KMS-11 (cell line): ENCODE data around the gene PRDM15.
A peak's percentile ranks its signal among the peaks of the same experiment; 100 is the strongest.

Experiments
- H2AFZ ChIP-seq: fragments of 200-600 bp; sonication (generic); 2 replicates; pipeline ENCODE4 v1.6.1; 2016; ENCODE audit warnings: antibody characterized with exemption, mixed run types, low read depth
- H3K27ac ChIP-seq: fragments of 200-600 bp; sonication (generic); 2 replicates; pipeline ENCODE4 v1.6.1; 2016; ENCODE audit warnings: mild to moderate bottlenecking, mixed run types
- H3K27me3 ChIP-seq: fragments of 200-600 bp; sonication (generic); 2 replicates; pipeline ENCODE4 v1.6.1; 2017; ENCODE audit warnings: mild to moderate bottlenecking, low read depth, mixed run types, moderate library complexity; ENCODE audit not compliant: insufficient read depth
- H3K36me3 ChIP-seq: fragments of 200-600 bp; sonication (generic); 2 replicates; pipeline ENCODE4 v1.6.1; 2017; ENCODE audit warnings: mild to moderate bottlenecking, mixed run types; ENCODE audit not compliant: insufficient read depth
- H3K4me1 ChIP-seq: fragments of 200-600 bp; sonication (generic); 2 replicates; pipeline ENCODE4 v1.6.1; 2016; ENCODE audit warnings: mild to moderate bottlenecking, low read depth, mixed run types; ENCODE audit not compliant: poor library complexity, severe bottlenecking
- H3K4me2 ChIP-seq: fragments of 200-600 bp; sonication (generic); 2 replicates; pipeline ENCODE4 v1.7.0; 2016; ENCODE audit warnings: mild to moderate bottlenecking, mixed run types
- H3K4me3 ChIP-seq: fragments of 200-600 bp; sonication (generic); IDR thresholded peaks from 2 replicates; pipeline ENCODE4 v1.6.1; 2017; ENCODE audit warnings: low read depth, low read length, mixed read lengths; ENCODE audit not compliant: insufficient read depth
- H3K79me2 ChIP-seq: fragments of 200-600 bp; sonication (generic); 2 replicates; pipeline ENCODE4 v1.6.1; 2016; ENCODE audit warnings: low read depth, mixed run types; ENCODE audit not compliant: insufficient read depth
- H3K9ac ChIP-seq: fragments of 200-600 bp; sonication (generic); 2 replicates; pipeline ENCODE4 v1.6.1; 2016; ENCODE audit warnings: mild to moderate bottlenecking, mixed run types
- H4K20me1 ChIP-seq: fragments of 200-600 bp; sonication (generic); 2 replicates; pipeline ENCODE4 v1.6.1; 2016; ENCODE audit warnings: mild to moderate bottlenecking, mixed run types; ENCODE audit not compliant: insufficient read depth
- TF ChIP-seq, protein P1 (sequence below): fragments of 200-600 bp; sonication (generic); conservative IDR thresholded peaks from 2 replicates; pipeline ENCODE4 v1.6.1; 2017; ENCODE audit warnings: low read depth, mild to moderate bottlenecking, antibody characterized with exemption, low read length, moderate library complexity, mixed read lengths

PRDM15 gene

DNA sequence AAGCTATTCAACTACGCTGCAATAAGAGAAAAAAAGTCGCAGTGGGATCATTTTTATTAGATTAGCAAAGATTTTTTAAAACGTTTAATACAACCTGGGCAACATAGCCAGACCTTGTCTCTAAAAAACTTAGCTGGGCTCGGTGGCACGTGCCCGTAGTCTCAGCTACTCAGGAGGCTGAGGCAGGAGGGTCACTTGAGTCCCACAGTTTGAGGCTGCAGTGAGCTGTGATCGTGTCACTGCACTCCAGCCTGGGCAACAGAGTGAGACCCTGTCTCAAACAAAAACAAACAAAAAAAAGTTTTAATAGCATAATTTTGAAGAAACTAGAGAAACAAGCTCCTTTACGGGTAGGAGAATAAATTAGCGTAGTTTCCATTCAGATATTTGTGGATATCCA is 1.0 kb upstream of the PRDM15 start:
- Histone ChIP-seq H3K79me2 (peaks cover 8% of the 10 kb centered on the region; the same call in 1 of the 2 replicates), H4K20me1 (no peaks in the 10 kb centered on the region), H3K4me2 (peak overlapping the region; percentile 65), H3K9ac (peak overlapping the region; percentile 100; the same call in 1 of the 2 replicates), H3K36me3 (no peaks in the 10 kb centered on the region), H3K4me3 (no peak overlapping the region), H3K27me3 (no peaks in the 10 kb centered on the region), H3K4me1 (peaks cover 20% of the 10 kb centered on the region), H3K27ac (peak overlapping the region; percentile 96), H2AFZ (peak overlapping the region; percentile 99)
- TF ChIP-seq, protein P1, sequence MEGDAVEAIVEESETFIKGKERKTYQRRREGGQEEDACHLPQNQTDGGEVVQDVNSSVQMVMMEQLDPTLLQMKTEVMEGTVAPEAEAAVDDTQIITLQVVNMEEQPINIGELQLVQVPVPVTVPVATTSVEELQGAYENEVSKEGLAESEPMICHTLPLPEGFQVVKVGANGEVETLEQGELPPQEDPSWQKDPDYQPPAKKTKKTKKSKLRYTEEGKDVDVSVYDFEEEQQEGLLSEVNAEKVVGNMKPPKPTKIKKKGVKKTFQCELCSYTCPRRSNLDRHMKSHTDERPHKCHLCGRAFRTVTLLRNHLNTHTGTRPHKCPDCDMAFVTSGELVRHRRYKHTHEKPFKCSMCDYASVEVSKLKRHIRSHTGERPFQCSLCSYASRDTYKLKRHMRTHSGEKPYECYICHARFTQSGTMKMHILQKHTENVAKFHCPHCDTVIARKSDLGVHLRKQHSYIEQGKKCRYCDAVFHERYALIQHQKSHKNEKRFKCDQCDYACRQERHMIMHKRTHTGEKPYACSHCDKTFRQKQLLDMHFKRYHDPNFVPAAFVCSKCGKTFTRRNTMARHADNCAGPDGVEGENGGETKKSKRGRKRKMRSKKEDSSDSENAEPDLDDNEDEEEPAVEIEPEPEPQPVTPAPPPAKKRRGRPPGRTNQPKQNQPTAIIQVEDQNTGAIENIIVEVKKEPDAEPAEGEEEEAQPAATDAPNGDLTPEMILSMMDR = no peak

DNA sequence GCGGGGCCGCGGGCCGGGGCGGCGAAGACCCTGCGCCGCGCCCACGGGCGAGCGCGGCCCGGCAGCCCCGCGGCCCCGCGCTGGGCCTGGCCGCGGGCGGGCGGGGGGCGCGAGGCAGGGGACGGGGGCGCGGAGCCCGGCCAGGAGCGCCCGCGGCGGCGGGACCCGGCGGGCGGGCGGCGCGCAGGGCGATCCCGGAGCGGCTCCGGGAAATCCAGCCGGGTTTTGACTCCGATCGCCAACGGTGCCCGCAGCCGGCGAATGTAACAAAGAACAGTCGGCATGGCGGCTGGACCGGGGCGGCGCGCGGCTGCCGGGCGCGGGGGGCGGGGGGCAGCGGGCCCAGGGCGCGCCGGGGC is 334 bp downstream of the PRDM15 start:
- Histone ChIP-seq H3K9ac (peak overlapping the region; percentile 96), H3K4me1 (peaks cover 12% of the 10 kb centered on the region), H4K20me1 (no peaks in the 10 kb centered on the region), H3K36me3 (no peaks in the 10 kb centered on the region), H3K79me2 (peaks cover 8% of the 10 kb centered on the region; the same call in 1 of the 2 replicates), H3K4me2 (no peak overlapping the region), H3K4me3 (no peak overlapping the region), H2AFZ (peak overlapping the region; percentile 89; the same call in 1 of the 2 replicates), H3K27me3 (no peaks in the 10 kb centered on the region), H3K27ac (peak overlapping the region; percentile 71; the same call in 1 of the 2 replicates)
- TF ChIP-seq, protein P1 = no peak

DNA sequence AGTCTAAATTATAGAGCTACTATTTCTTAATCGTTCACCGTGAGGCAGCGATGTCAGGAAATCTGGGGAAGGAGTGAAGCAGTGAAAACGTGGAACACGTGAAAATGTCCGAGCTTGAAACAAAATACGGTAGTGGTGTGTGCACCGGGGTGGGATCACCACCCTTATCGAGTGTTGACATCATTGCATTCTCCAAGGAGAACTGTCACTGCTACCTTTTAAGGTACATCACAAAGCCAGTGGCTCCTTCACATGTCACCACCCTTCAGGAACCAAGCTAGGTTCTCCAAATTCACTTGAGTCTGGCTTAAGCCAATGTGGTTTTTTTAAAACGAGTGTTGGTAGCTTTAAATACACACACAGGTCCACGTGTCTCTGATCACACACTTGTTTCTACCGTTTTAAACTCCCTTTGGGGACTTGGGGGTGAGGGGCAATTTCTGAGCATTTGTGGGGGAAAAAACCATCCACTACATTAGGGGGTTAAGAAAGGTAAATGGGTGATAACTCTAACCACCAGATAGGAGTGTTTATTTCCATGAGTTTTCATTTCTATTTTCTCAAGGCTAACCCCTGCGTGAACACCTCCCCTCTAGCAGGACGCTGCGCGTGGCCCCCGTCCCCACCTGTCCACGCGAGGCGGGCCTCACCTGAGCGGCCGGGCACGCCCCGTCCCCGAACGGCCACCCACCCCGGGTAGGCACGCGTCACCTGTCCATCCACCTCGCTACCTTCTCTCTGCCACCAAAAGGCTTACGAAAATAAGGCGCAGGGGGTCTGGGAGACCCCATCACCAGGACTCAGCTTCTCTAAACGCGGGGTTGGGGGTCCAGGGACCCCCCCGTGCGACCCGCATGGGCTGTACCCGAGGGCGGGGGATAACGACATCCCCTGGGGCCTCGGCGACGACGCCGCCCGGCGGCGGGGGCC is 978 bp downstream of the PRDM15 start:
- Histone ChIP-seq H2AFZ (peak overlapping the region; percentile 89), H3K4me3 (no peak overlapping the region)

DNA sequence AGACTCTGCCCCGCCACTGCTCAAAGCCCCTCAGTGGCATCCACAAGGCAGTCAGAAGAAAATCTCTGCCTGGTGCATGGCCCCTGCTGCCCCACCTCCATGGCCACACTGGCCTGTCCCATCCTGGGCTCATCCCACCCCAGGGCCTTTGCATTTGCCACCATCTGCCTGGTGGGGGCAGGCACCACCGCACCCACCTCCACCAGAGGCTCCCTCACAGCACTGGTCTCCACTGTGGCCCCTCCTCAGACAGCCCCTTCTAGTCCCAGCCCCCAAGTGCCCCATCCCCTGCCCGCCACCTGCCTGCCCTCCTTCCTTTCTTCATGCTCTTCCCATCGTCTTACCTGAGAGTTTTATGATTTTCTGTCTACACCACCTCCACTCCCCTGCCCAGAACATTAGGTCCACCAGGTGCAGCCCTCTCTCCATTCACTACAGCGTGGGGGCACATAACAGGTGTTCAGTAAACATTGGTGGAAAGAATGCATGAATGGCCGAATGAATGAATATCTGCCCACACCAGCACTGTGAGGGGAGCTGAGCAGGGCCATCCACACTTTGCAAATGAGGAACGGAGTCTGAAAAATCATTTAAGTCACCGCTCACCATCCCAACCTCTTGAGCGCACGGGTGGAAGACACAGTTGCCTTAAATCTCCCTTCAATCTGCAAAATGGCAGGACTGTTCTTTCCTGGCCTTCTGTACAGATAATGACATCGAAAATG is 2.1 kb downstream of the PRDM15 start:
- Histone ChIP-seq H3K9ac (no peak overlapping the region), H3K79me2 (peaks cover 8% of the 10 kb centered on the region; the same call in 1 of the 2 replicates), H3K4me1 (peaks cover 17% of the 10 kb centered on the region), H3K27me3 (no peaks in the 10 kb centered on the region), H3K4me2 (peak overlapping the region; percentile 91; the same call in 1 of the 2 replicates), H2AFZ (no peak overlapping the region), H3K4me3 (no peak overlapping the region), H4K20me1 (no peaks in the 10 kb centered on the region), H3K27ac (no peak overlapping the region), H3K36me3 (no peaks in the 10 kb centered on the region)
- TF ChIP-seq, protein P1 = no peak

More for the DNA sequence above, 978 bp downstream of the PRDM15 start:
- Histone ChIP-seq H3K27ac (peak overlapping the region; percentile 71), H4K20me1 (no peaks in the 10 kb centered on the region), H3K9ac (peak overlapping the region; percentile 96), H3K36me3 (no peaks in the 10 kb centered on the region), H3K4me2 (peak overlapping the region; percentile 91), H3K79me2 (peaks cover 8% of the 10 kb centered on the region; the same call in 1 of the 2 replicates), H3K4me1 (peaks cover 17% of the 10 kb centered on the region), H3K27me3 (no peaks in the 10 kb centered on the region)
- TF ChIP-seq, protein P1 = no peak
